HTERT RPE-1 (cell line): ENCODE data around the gene MCC.

Experiments used
- in situ Hi-C: fragments of 300-500 bp; cut with MboI; formaldehyde crosslinking; loops from 4 replicates; pipeline ENCODE4 v1.14.3; 2020; ENCODE audit warnings: low sequenced_read_pairs

MCC gene

GRCh38 chr5:113373426-113373825, 114.8 kb downstream of the MCC start:
- in situ Hi-C loops: no loop called here

DNA sequence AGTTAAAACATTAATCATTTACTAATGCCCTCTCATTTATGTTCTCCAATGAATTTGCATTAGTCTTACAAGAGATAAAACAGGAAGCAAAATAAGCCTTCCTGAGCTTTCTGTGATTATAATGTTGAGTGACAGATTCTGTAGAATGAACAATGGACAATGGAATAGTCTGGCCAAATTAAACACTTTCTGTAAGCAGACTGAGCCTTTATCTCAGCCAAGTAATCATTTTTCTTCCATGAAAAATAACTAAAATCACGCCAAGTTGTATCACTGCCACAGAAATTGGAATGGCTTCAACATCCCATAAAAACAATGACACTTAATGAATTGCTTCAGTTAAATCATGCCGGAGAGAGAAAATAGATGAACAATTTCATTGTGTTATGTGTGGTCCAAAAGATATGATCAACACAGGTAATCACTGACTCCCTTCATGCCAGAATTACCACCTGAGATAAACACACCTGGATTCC, 116.5 kb downstream of the MCC start:
- in situ Hi-C loops: no loop called here

- in situ Hi-C loops: no loop called here
These were observed 120.7 kb downstream of the MCC start for GRCh38 chr5:113367586-113367985.

- in situ Hi-C loops: no loop called here
These were observed 123.8 kb downstream of the MCC start for GRCh38 chr5:113364466-113364865.

GRCh38 chr5:113361701-113362100, 126.6 kb downstream of the MCC start:
- in situ Hi-C loops: no loop called here

- in situ Hi-C loops: no loop called here
These were observed 128.8 kb downstream of the MCC start for GRCh38 chr5:113359419-113359818.

- in situ Hi-C loops: no loop called here
These were observed 129.6 kb downstream of the MCC start for GRCh38 chr5:113358696-113359095.

DNA sequence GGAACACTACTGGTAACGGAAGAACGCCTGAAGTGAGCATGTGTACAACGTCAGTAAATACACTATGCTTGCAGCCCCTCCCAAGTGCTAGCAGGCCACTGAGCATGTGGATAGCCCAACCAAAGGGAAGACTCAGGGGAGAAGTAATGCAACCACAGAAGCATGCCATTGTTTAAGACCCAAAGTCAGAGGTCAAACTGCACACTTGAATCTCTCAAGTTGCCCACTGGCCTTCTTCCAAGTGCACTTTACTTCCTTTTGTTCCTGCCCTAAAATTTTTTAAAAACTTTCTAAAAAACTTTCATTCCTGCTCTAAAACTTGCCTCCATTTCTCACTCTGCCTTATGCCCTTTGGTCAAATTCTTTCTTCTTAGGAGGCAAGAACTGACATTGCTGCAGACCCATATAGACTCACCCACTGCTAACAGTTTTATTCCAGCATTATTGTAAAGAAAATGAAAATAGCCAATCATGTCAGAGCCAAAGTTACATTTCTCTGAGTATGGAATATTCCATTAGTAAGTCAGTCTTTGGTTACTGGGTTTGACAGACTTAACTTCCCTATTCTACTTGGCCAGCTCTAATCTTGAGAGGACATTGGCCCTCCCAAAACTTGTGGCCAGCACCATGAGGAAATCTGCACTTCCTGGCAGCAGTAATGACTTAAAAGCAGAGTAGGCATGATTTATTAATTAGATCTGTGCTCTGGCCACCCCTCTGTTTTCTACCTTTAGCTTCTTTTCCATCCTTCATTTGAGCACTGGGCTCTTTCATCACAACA, 130.4 kb downstream of the MCC start:
- in situ Hi-C loops: no loop called here

DNA sequence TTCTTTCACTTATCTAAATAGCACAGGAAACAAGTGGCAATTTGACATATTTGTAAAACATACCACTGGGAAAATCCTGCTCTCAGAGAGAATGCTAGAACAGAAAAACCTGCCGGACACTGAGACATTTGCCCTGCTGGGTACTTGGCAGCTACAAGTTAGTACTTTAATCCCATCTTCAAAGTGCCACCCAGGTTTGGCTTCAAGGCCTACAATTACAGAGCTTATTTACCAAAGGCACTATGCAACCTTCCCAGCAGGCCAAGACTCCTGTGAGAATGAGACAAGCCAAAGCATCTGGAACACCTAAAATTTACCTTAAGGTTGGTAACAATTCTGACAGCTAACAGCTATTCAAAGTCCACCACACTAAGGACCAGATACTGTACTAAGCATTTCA, 131.8 kb downstream of the MCC start:
- in situ Hi-C loops: no loop called here

- in situ Hi-C loops: no loop called here
These were observed 134.2 kb downstream of the MCC start for GRCh38 chr5:113354055-113354454.

GRCh38 chr5:113347572-113347971, 140.7 kb downstream of the MCC start:
- in situ Hi-C loops: no loop called here

GRCh38 chr5:113344973-113345940, 143.0 kb downstream of the MCC start:
- in situ Hi-C loops: no loop called here

DNA sequence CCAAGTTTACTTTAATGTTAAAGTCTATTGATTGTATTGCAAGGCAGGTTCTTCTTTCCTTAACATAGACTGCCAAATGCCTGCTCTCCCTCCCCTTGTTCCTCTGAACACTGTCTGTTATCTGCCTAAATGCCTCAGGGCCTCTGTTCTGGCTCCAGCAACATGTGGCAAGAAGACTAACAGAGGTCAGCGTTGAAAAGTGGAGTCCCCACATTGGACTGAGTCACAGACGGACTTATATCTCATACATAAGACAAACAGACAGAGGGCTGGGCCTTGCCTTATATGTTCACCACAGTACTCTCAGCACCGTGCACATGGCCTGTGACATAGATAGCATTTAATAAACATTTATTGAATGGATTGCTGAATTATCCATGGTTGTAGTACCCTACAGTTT, 144.9 kb downstream of the MCC start:
- in situ Hi-C loops: no loop called here

- in situ Hi-C loops: no loop called here
These were observed 147.7 kb downstream of the MCC start for GRCh38 chr5:113340537-113340936.

DNA sequence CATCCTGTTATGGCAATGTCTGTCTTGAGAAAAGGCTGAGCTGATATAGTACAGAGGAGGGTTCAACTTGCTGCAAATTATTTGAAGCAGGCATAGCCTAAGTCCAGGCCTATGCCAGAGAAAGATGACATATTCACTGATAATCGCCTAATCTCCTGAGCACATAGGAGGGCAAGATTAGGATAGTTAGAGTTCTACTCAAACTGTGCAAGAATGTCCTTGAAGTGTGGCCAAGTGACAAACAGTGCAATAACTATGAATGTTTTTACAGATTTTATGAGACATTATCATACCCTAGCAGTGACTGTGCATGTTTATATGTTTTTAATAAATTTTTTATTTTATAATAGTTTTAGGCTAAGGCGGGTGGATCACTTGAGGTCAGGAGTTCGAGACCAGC, 149.6 kb downstream of the MCC start:
- in situ Hi-C loops: no loop called here

DNA sequence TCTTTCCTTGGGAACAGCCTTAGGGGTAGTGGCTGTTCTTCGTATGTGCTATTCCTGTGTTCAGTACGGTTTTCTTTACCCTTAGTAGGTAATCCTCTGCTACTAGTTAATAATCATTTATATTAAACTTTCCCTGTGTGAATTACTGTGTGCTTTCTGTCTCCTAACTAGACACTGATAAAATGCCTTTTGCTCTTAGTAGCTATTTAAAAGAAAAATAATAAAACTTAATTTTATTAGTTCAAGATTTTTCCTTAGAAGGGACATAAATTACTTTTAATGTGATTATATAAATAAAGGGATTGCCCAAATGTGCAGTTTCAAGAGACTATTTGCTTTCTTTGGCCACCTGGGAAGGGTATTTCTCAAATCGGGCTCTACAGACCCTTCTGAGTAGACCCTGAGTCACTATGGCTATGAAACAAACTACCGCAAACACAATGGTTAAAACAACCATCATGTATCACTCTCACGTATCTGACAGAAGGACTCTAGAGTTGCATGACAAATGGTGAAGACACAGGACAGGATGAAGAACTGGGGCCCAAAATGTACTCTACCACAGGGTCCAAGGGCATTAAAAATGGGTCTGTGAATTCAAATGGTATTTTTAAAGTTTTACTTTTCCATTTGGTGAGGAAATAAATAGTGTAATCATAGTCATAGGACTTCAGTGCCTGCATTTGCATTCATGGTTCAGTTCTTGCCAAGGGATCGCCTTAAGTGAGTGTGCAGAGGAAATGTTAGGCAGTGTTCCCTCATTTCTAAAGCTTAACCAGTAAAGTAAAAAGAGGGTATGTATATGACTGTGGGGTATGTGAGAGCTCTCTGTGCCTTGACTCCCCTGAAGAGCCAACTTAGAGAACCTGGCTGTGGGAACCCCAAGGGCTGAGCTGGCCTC, 150.5 kb downstream of the MCC start:
- in situ Hi-C loops: no loop called here

GRCh38 chr5:113336975-113337374, 151.3 kb downstream of the MCC start:
- in situ Hi-C loops: no loop called here

DNA sequence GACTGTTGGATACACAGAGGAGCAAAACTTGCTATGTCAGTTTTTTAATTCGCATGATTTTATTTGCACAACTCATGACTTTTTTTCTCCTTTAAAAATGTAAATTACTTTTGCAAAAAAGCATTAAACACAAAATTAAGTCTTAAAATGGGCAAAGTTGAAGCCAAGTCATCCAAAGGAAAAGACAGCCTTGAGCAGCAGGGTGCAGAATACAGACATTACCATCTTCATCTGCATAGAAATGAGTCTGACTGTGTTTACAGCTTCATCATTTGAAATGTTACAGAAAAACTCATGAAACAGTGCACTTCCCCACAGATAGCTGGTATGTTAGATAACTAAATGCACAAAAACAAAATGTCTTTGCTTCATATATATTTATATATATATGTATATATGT, 154.8 kb downstream of the MCC start:
- in situ Hi-C loops: no loop called here

DNA sequence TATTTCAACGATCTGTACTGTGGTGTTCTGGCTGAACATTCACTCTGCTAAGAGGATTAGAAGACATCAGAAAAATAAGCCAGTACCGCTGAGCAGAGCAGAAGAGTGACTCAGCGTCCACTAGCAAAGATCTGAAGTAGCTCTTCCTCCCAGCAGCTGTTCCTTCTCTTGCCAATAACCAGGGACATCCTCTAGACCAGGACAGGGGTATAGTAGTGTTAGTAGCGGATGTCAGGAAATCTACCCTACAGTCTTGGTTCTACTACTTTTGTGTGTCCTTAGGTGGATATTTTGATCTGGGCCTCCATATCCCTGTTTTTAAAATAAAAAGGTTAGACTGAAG, 157.1 kb downstream of the MCC start:
- in situ Hi-C loops: no loop called here

DNA sequence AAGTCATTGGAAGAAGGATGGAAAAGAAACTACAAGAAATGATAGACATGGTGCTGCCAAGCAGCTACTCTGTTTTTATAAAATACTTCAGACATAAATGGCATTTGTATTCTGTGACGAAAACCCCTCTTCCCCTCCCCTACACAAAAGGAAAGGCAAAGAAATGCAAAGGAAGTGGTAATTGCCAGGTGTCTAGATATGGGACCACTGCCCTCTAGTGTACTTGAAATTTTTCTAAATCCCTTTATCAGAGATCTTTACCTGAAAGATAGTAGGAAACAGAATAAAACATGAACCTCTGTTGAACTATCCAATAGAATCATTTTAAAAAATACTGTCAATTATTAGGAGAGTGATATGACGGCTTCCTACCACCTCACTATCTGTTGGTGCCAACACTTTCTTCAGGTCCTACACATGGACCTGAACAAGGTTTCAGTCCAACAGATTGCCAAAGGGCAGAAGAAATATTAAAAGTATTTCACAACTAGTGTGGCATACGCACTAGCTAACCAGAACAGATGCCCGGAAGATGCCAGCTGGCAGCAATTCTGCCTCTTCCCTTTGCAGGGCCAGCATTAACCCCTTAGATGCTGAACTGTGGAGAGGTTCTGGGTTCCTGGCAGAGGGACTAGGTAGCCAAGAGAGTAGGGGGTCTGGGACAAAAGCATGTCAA, 157.6 kb downstream of the MCC start:
- in situ Hi-C loops: no loop called here
